Measurements from ENCODE around the gene GNA15. TPM values are rescaled to one million over a fixed set of nuclear protein-coding genes. Genes with fewer than 3 reads are reported as not detected.
"Not testable (repeated sequence)": the region's sequence is repeated elsewhere in the genome, so short reads cannot be mapped to it uniquely, and the experiment has no call there.

GNA15 gene
- total RNA-seq, 1 experiment from 2014 or later, result 0.22 TPM

- Mint-ChIP-seq H3K4me1 (no peaks in the 10 kb centered on the region), H3K4me3 (no peak overlapping the region), H3K27ac (no peak overlapping the region), H3K27me3 (ENCODE audit: low read depth) (no peaks in the 10 kb centered on the region; the same call in 1 of the 2 replicates), H3K36me3 (no peaks in the 10 kb centered on the region), H3K9me3 (no peaks in the 10 kb centered on the region)
- no peak for DNase-seq (ENCODE audit: low spot score)
- ChIA-PET POLR2A (no interaction called here), CTCF (interaction anchor here (1.0 to 2.4 kb wide), 3 partner anchors 9 to 63 kb away, joined by 3 to 6 read pairs (median 5); no protein-coding TSS in a partner anchor)
- ATAC-seq, result no peak
- TF ChIP-seq ZNF263 (CRISPR knock-in tag; IDR thresholded peaks at IDR 0.05; ENCODE audit: low read depth), result no peak
- no peak for TF ChIP-seq E2F5 (CRISPR knock-in tag; IDR thresholded peaks at IDR 0.05)
- TF ChIP-seq ZNF423 (CRISPR knock-in tag; IDR thresholded peaks at IDR 0.05), result no peak
- no peak for TF ChIP-seq ARID4B (CRISPR knock-in tag; IDR thresholded peaks at IDR 0.05; ENCODE audit: borderline replicate concordance)
- TF ChIP-seq NFE2L1 (CRISPR knock-in tag; IDR thresholded peaks at IDR 0.05), result no peak
- TF ChIP-seq TP53 (CRISPR knock-in tag; IDR thresholded peaks at IDR 0.05), result no peak
- TF ChIP-seq RORB (CRISPR knock-in tag; IDR thresholded peaks at IDR 0.05), result no peak
- TF ChIP-seq ERG (CRISPR knock-in tag; IDR thresholded peaks at IDR 0.05), result no peak
- no peak for TF ChIP-seq SOX15 (CRISPR knock-in tag; IDR thresholded peaks at IDR 0.05)
- no peak for TF ChIP-seq TEAD1 (CRISPR knock-in tag; IDR thresholded peaks at IDR 0.05)
- TF ChIP-seq ZNF232 (CRISPR knock-in tag; IDR thresholded peaks at IDR 0.05), result no peak
- no peak for TF ChIP-seq HMGXB4 (CRISPR knock-in tag; IDR thresholded peaks at IDR 0.05)
- no peak for TF ChIP-seq MXD4 (CRISPR knock-in tag; IDR thresholded peaks at IDR 0.05; ENCODE audit: borderline replicate concordance)
- no peak for TF ChIP-seq ZNF416 (CRISPR knock-in tag; IDR thresholded peaks at IDR 0.05)
- TF ChIP-seq TEAD4 (CRISPR knock-in tag; IDR thresholded peaks at IDR 0.05), result no peak
Measured at GRCh38 chr19:3171894-3172672, 36.2 kb downstream of the GNA15 start.

GRCh38 chr19:3172673-3173000 is 36.8 kb downstream of the GNA15 start:
- H3K9me3 Mint-ChIP-seq; POLR2A ChIA-PET; H3K4me3 Mint-ChIP-seq; CTCF ChIA-PET; H3K36me3 Mint-ChIP-seq; H3K27me3 Mint-ChIP-seq (ENCODE audit: low read depth); DNase-seq (ENCODE audit: low spot score); ATAC-seq; H3K27ac Mint-ChIP-seq; H3K4me1 Mint-ChIP-seq: not testable (repeated sequence)

All from WTC11 (cell line).